BE2C (cell line): ENCODE results near the gene PTP4A2.

Source experiments
- DNase-seq: peaks from one replicate; pipeline ENCODE4 v3.0.0-alpha.2; 2020
- H3K27me3 ChIP-seq: fragments of 250-450 bp; sonication (Bioruptor Pico); 2 replicates; pipeline ENCODE4 v1.5.1; 2020; ENCODE audit warnings: mild to moderate bottlenecking
- H3K36me3 ChIP-seq: fragments of 250-450 bp; sonication (Bioruptor Pico); 2 replicates; pipeline ENCODE4 v1.5.1; 2020; ENCODE audit warnings: mild to moderate bottlenecking
- H3K4me1 ChIP-seq: fragments of 250-450 bp; sonication (Bioruptor Pico); 2 replicates; pipeline ENCODE4 v1.5.1; 2020
- H3K4me3 ChIP-seq: 2 replicates; pipeline ENCODE4 v1.5.1; 2011; ENCODE audit warnings: low read depth, low read length
- H3K9me3 ChIP-seq: fragments of 250-450 bp; sonication (Bioruptor Pico); 2 replicates; pipeline ENCODE4 v1.5.1; 2020
- TF ChIP-seq, protein P1 (sequence below): IDR thresholded peaks from 2 replicates; pipeline ENCODE4 v1.5.1; 2012; ENCODE audit warnings: mild to moderate bottlenecking, low read depth, low read length

The PTP4A2 gene

DNA sequence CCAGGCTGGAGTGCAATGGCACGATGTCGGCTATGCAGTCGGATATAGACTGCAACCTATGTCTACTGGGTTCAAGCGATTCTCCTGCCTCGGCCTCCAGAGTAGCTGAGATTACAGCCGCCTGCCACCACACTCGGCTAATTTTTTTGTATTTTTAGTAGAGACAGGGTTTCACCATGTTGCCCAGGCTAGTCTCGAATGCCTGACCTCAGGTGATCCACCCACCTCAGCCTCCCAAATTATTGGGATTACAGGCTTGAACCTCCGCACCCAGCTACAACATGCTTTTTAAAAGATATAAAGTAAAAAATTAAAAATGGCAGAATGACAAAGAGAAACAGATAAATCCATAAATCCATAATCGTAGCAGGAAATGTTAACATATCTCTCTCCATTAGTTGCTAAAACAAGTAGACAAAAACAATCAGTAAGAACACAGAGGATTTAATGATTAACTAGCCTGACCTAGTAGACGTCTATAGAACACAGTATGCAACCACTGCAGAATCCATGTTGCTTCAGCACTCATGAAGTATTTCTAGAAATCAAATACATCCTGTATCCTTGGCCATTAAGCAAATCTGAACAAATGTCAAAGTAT is 62.4 kb downstream of the PTP4A2 start:
- H3K4me3 ChIP-seq = no peak overlapping the region

DNA sequence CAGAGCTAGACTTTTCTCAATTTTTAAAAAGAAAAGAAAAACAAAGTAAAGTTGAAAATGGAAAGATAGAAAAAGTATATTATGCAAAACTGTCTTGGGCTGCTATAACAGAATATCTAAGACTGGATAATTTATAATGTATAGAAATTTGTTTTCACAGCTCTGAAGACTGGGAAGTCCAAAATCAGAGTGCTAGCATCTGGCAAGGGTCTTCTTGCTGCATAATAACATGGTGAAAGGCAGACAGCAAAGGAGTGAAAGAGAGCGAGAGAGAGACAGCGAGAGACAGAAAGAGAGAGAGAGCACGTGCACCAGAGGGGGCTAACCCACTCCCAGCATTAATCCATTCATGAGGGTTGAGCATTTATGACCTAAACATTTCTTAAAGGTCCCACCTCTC is 63.2 kb downstream of the PTP4A2 start:
- no peak for DNase-seq
- TF ChIP-seq, protein P1, sequence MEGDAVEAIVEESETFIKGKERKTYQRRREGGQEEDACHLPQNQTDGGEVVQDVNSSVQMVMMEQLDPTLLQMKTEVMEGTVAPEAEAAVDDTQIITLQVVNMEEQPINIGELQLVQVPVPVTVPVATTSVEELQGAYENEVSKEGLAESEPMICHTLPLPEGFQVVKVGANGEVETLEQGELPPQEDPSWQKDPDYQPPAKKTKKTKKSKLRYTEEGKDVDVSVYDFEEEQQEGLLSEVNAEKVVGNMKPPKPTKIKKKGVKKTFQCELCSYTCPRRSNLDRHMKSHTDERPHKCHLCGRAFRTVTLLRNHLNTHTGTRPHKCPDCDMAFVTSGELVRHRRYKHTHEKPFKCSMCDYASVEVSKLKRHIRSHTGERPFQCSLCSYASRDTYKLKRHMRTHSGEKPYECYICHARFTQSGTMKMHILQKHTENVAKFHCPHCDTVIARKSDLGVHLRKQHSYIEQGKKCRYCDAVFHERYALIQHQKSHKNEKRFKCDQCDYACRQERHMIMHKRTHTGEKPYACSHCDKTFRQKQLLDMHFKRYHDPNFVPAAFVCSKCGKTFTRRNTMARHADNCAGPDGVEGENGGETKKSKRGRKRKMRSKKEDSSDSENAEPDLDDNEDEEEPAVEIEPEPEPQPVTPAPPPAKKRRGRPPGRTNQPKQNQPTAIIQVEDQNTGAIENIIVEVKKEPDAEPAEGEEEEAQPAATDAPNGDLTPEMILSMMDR = no peak
- Histone ChIP-seq H3K4me3 (no peak overlapping the region), H3K4me1 (no peaks in the 10 kb centered on the region), H3K9me3 (no peaks in the 10 kb centered on the region), H3K36me3 (no peaks in the 10 kb centered on the region), H3K27me3 (no peaks in the 10 kb centered on the region)

More for the DNA sequence above, 62.4 kb downstream of the PTP4A2 start:
- no peak for DNase-seq
- no peaks in the 10 kb centered on the region for H3K36me3 ChIP-seq
- H3K9me3 ChIP-seq = no peaks in the 10 kb centered on the region
- H3K27me3 ChIP-seq = no peaks in the 10 kb centered on the region
- H3K4me1 ChIP-seq = no peaks in the 10 kb centered on the region
- TF ChIP-seq, protein P1 = no peak

DNA sequence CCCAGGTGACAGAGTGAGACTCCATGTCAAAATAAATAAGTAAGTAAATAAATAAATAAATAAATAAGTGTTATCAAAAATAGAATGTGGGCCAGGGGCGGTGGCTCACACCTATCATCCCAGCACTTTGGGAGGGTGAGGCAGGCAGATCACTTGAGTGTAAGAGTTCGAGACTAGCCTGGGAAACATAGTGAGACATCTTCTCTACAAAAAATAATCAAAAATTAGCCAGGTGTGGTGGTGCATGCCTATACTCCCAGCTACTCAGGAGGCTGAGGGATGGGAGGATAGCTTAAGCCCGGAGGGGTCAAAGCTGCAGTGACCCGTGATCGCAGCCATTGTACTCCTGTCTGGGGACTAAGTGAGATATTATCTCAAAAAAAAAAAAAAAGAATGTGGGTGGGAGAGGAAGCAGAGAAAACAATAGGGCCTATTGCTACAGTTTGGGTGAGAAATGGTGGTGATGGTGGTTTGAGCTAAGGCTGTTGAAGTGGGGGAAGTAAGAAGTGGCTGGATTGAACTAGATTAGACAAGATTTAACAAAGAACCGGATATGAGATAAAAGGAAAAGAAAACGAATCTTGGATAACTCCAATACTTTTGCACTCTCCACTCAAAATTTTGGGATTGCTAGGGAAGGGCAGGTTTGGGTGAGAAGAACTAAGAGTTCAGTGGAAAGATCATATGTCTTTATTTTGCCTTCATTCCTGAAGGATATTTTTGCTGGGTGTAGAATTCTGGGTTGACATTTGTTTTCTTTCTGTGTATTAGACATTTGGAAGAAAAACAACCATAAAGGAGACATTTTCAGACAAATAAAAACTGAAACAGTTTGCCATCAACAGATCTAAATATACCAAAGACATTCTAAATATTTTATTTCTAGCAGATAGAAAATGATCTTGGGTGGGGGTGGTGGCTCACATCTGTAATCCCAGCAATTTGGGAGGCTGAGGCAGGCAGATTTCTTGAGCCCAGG is 65.2 kb downstream of the PTP4A2 start:
- Histone ChIP-seq H3K4me1 (no peaks in the 10 kb centered on the region), H3K27me3 (no peaks in the 10 kb centered on the region), H3K4me3 (no peak overlapping the region), H3K9me3 (no peaks in the 10 kb centered on the region), H3K36me3 (no peaks in the 10 kb centered on the region)
- TF ChIP-seq, protein P1 = no peak
- no peak for DNase-seq

DNA sequence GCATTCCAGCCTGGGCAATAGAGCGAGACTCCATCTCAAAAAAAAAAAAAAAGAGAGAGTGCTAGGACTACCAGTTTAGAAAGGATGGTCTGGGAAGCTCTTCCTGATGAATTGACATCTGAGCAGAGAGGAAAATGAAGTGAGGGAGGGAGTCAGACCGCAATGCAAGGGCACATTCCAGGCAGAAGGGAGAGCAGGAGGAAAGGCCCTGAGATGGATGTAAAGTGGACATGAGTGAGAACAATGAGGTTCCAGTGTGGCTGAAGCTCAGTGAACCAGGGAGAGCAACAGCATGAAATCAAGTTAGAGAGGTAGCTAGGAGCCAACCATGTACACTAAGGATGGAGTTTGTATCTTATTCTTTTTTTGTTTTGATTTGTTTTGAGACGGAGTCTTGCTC is 66.5 kb downstream of the PTP4A2 start:
- DNase-seq = no peak
- Histone ChIP-seq H3K4me3 (no peak overlapping the region), H3K9me3 (no peaks in the 10 kb centered on the region), H3K36me3 (no peaks in the 10 kb centered on the region), H3K4me1 (no peaks in the 10 kb centered on the region), H3K27me3 (no peaks in the 10 kb centered on the region)
- TF ChIP-seq, protein P1 = no peak

DNA sequence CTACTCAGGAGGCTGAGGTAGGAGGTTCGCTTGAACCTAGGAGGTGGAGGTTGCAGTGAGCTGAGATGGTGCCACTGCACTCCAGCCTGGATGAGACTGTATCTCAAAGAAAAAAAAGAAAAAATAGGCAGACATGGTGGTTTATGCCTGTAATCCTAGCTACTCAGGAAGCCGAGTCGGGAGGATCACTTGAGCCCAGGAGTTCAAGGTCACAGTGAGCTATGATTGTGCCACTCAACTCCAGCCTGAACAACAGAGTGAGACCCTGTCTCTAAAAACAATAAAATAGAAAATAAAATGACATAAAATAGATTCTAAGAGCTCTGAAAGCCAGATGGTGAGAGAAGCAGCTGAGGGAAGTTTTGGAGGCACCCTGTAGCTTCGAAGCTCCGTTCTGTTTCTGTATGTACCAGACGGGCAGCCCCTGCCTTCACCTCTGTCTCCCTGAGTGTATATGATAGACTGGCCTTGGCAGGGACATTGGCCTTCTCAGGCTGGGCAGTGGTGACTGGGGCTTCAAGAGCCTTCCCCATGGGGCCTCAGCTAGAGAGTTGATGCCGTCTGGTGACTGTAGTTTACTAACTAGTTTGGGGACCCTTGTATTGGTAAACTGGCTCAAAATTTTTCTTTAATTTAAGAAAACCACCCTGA is 68.0 kb downstream of the PTP4A2 start:
- DNase-seq = no peak

More for the DNA sequence above, 68.0 kb downstream of the PTP4A2 start:
- Histone ChIP-seq H3K4me3 (no peak overlapping the region), H3K4me1 (no peaks in the 10 kb centered on the region), H3K36me3 (no peaks in the 10 kb centered on the region), H3K27me3 (no peaks in the 10 kb centered on the region), H3K9me3 (no peaks in the 10 kb centered on the region)
- TF ChIP-seq, protein P1 = no peak
